ENCODE measurements around the gene AK1.

AK1 gene

DNA sequence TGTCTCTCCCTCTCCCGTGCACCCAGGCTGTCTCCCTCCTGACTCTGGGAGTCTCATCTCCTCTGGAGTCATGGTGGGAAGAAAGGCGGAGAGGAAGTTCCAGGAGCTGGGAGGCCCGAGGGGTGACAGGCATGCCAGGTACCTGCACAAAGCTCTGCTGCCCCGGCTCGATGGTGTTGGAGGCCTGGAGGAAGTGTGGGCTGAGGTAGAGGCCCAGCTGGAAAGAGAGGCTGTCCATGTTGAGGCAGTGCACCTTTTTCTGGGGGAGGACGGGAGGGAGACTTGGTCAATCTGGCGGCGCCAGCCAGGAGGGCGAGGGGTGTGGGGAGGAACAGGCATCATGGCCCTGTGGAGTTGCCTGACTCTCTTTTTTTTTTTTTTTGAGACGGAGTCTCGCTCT, 58.9 kb downstream of the AK1 start:
- in situ Hi-C loops (cut with MboI; ENCODE audit: low pct_unique_long_range_greater_than_20kb, low sequenced_read_pairs, unreplicated experiment), result no loop called here
- DNase-seq (ENCODE audit: low spot score), result no peak
- TF ChIP-seq, protein P1, sequence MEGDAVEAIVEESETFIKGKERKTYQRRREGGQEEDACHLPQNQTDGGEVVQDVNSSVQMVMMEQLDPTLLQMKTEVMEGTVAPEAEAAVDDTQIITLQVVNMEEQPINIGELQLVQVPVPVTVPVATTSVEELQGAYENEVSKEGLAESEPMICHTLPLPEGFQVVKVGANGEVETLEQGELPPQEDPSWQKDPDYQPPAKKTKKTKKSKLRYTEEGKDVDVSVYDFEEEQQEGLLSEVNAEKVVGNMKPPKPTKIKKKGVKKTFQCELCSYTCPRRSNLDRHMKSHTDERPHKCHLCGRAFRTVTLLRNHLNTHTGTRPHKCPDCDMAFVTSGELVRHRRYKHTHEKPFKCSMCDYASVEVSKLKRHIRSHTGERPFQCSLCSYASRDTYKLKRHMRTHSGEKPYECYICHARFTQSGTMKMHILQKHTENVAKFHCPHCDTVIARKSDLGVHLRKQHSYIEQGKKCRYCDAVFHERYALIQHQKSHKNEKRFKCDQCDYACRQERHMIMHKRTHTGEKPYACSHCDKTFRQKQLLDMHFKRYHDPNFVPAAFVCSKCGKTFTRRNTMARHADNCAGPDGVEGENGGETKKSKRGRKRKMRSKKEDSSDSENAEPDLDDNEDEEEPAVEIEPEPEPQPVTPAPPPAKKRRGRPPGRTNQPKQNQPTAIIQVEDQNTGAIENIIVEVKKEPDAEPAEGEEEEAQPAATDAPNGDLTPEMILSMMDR (IDR thresholded peaks at IDR 0.05; ENCODE audit: extremely low read depth, insufficient read depth, missing control alignments), result no peak

DNA sequence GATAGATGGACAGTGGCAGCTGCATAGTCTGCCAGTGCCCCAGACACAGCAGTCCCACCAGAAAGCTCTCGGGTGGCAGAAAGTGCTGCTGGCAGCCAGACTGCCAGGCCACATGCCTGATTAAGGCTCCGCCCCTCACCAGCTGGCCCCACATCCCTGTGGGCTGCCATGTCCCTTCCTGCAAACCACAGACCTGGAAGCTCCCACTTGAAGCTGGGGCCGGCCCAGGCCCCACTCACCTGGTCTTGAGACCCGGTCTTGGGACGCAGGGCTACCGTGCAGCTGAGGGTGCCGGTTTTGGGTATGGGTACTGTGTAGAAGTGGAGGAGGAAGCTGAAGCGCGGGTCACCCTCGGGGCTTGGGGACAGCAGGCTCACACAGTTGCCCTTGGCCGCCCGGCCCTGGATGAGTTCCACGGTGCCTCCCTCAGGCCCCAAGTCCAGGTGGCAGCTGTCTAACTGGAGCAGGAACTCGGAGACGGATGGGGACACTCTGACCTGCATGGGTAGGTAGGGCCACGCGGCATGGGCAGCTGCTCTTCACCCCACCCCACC, 59.5 kb downstream of the AK1 start:
- no peak for DNase-seq (ENCODE audit: low spot score)
- in situ Hi-C loops (cut with MboI; ENCODE audit: low pct_unique_long_range_greater_than_20kb, low sequenced_read_pairs, unreplicated experiment), result no loop called here

DNA sequence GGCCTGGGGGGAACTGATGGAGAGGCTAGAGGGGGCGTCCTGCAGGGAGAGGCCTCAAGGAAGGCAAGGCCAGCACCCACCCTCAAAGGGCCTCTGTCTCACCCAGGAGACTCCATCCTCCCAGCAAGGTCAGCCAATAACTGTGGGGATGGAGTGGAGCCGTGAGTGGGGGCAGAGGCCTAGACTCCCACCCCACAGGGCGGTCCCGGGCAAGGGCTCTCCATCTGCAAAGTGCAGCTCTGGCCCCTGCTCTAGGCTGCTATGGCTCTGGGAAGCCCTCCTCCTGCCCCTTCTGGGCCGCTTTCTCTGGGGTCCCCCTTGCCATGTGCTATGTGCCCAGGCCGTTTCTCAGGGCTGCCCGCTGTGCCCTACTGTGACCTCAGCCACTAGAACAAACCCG, 60.7 kb downstream of the AK1 start:
- in situ Hi-C loops (cut with MboI; ENCODE audit: low pct_unique_long_range_greater_than_20kb, low sequenced_read_pairs, unreplicated experiment), result no loop called here

More for the DNA sequence above, 59.5 kb downstream of the AK1 start:
- TF ChIP-seq, protein P1 (IDR thresholded peaks at IDR 0.05; ENCODE audit: extremely low read depth, insufficient read depth, missing control alignments), result no peak

More for the DNA sequence above, 60.7 kb downstream of the AK1 start:
- no peak for DNase-seq (ENCODE audit: low spot score)
- TF ChIP-seq, protein P1 (IDR thresholded peaks at IDR 0.05; ENCODE audit: extremely low read depth, insufficient read depth, missing control alignments), result no peak
